Esophagus muscularis mucosa (tissue), 4 donors: ENCODE results near the gene KSR1.

Source experiments
- CTCF ChIP-seq, 3 experiments: fragments of 200-600 bp in 2 of 3; fragments of 450-650 bp in 1 of 3; sonication (generic) in 2 of 3; IDR thresholded peaks; one replicate each; pipeline ENCODE4 v1.5.1; 2017 to 2019; ENCODE audit warnings: antibody characterized with exemption in 3 of 3, mild to moderate bottlenecking in 2 of 3, moderate library complexity in 1 of 3
- EP300 ChIP-seq: sonication (generic); formaldehyde crosslinking; IDR thresholded peaks from one replicate; pipeline ENCODE4 v1.6.1; 2017; ENCODE audit warnings: antibody characterized with exemption
- POLR2A ChIP-seq: fragments of 450-650 bp; IDR thresholded peaks from one replicate; pipeline ENCODE4 v1.6.1; 2017; ENCODE audit warnings: antibody characterized with exemption, moderate library complexity, mild to moderate bottlenecking, low read depth
- POLR2AphosphoS5 ChIP-seq, 2 donors: sonication (generic); formaldehyde crosslinking; IDR thresholded peaks; one replicate each; pipeline ENCODE4 v1.6.1; 2017; ENCODE audit warnings: antibody characterized with exemption in 2 of 2

GRCh38 chr17:27425991-27426390 is 30.3 kb upstream of the KSR1 start:
- TF ChIP-seq CTCF (IDR thresholded peaks at IDR 0.05) (no peak), POLR2A (no peak), POLR2AphosphoS5 (IDR thresholded peaks at IDR 0.05) (no peak), EP300 (no peak)
